GM13977 (cell line): Measurements from ENCODE around the gene CCDC93.

ENCODE experiments used
- DNase-seq: peaks from one replicate; pipeline ENCODE4 v3.0.0; 2012; ENCODE audit warnings: low spot score
- in situ Hi-C: fragments of 300-500 bp; cut with MboI; formaldehyde crosslinking; loops from one replicate; pipeline ENCODE4 v1.12.0; 2022; ENCODE audit warnings: low sequenced_read_pairs, low pct_unique_long_range_greater_than_20kb, mixed read lengths, inconsistent platforms; ENCODE audit not compliant: unreplicated experiment
- TF ChIP-seq, protein P1 (sequence below): IDR thresholded peaks from 2 replicates; pipeline ENCODE4 v1.5.1; 2012; ENCODE audit warnings: mild to moderate bottlenecking, control low read depth; ENCODE audit not compliant: insufficient read depth; ENCODE audit errors: extremely low read depth, missing control alignments

The CCDC93 gene

DNA sequence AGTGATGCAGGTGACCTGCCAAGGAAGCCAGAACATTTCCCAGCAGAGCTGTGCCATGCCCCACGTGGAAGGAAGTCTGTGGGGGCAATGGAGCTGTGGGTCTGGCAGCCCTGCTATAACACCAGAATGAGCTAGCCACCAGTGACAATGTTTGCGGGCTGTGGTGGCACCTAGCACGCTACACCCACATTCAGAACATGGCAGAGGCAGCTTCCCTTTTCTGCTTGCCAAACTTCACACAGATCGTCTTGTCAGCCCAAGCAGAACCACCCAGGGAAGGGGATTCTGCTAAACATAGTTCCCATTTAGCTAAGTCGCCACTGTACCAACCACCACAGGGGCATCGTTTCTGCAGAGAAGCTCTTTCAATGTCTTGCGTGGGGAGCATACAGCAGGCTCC is 27.0 kb upstream of the CCDC93 start:
- in situ Hi-C loops = loop anchor here (25.0 kb wide), 1 partner anchor 821 kb away; no protein-coding TSS in a partner anchor
- TF ChIP-seq, protein P1, sequence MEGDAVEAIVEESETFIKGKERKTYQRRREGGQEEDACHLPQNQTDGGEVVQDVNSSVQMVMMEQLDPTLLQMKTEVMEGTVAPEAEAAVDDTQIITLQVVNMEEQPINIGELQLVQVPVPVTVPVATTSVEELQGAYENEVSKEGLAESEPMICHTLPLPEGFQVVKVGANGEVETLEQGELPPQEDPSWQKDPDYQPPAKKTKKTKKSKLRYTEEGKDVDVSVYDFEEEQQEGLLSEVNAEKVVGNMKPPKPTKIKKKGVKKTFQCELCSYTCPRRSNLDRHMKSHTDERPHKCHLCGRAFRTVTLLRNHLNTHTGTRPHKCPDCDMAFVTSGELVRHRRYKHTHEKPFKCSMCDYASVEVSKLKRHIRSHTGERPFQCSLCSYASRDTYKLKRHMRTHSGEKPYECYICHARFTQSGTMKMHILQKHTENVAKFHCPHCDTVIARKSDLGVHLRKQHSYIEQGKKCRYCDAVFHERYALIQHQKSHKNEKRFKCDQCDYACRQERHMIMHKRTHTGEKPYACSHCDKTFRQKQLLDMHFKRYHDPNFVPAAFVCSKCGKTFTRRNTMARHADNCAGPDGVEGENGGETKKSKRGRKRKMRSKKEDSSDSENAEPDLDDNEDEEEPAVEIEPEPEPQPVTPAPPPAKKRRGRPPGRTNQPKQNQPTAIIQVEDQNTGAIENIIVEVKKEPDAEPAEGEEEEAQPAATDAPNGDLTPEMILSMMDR = no peak
- no peak for DNase-seq

DNA sequence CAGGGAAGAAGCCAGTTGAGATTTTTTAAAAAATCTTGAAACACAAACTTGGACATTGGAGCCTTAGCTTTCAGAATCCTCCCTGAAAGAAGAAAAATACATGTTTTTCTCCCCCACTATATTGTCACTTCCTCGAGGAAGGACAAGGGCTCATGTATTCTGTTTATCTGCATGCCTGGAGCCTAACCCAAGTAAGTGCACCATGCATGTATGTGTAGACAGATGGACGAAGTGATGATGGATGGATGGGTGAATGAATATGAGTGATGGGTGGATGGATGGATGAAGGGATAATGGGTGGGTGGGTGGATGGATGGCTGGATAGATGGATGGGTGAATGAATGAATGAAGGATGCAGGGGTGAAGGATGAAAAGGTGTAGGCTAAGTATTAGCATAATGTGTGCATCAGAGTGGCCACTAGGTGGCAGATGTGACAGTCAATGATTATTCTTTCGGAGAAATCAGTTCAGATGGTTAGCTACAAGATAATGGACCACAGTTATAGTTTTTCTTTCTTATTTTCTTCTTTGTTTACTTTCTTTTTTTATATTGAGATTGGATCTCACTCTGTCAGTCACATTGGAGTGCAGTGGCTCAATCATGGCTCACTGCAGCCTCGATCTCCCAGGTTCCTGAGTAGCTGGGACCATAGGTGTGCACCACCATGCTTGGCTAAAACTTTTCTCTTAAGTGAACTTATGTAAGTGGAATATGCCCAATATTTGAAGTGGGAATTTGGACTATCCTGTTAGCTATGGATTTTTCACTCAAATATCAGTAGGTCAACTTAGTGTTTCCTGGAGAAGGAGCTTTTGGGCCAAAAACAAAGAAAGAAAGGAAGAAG is 18.5 kb upstream of the CCDC93 start:
- DNase-seq = peak; percentile 54
- in situ Hi-C loops = loop anchor here (25.0 kb wide), 1 partner anchor 830 kb away; no protein-coding TSS in a partner anchor
- TF ChIP-seq, protein P1 = peak; percentile 82

DNA sequence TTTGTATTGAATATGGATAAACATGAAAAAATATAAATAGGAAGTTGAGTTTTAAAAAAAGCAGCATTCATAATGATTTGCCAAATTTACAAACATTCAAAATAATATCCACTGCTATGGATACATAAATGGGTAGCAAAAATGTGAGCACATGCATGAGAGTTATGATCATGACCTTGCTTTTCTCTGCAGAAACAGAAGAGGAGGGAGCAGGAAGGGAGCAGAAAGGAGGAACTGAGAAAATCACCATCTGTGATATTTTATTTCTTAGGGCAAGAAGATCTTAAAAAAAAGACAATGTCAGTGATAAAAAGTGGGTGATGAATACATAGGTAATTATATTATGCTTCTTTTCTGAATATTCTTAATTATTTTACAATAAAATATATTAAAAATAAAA is 17.7 kb upstream of the CCDC93 start:
- in situ Hi-C loops = loop anchor here (25.0 kb wide), 1 partner anchor 831 kb away; no protein-coding TSS in a partner anchor
- TF ChIP-seq, protein P1 = no peak
- no peak for DNase-seq

DNA sequence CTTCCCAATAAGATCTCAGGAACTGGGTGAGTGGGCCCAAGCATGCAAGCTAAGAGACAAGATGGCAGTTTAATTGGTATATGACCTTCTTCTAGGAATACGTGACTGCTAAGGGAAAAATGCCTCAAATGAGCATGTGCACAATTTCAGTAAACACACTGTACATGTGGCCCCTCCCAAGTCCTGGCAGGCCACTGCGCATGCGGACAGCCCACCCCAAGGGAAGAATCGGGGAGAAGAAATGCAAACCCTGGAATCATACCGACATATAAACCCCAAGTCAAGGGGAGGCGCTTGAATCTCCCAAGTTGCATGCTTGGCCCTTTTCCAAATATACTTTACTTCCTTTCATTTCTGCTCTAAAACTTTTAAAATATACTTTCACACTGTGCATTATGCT is 15.2 kb upstream of the CCDC93 start:
- in situ Hi-C loops = loop anchor here (25.0 kb wide), 1 partner anchor 833 kb away; no protein-coding TSS in a partner anchor
- TF ChIP-seq, protein P1 = no peak
- DNase-seq = no peak

DNA sequence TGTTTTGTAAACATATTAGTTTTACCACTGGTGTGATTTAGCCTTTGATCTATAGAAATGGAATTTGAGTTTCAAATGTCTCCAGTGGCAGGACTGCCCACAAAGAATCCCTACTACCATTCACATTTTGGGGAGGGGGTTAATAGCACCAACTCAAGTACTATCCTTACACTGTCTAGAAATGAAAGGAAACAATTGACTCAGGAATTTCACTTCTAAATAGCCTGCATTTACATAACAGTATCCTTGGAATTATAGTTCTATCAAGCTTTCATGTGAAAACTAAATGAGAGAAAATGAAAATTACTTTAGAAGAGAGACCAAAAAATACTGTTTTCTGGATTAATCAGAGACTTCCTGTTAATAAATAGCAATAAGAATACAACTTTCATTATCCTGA is 7.5 kb upstream of the CCDC93 start:
- TF ChIP-seq, protein P1 = no peak
- DNase-seq = no peak
- in situ Hi-C loops = no loop called here

DNA sequence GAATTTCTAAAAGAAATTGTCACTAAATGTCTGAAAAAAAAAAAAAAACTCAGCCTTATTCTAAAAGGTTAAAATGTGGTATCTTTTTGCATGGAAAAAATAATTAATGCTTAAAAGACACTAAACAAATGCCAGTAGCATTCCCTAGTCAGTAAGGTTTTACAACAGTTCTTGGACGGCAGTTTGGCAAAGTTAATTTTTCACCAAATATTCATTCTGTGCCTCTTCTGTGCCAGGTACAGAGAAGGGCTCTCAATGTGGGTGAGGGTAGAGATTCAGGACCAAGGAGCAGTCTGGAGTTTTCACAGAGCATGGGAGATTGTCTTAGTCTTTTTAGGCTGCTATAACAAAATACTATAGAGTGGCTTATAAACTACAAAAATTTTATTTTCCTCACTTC is 6.0 kb upstream of the CCDC93 start:
- no peak for DNase-seq
- in situ Hi-C loops = no loop called here
- TF ChIP-seq, protein P1 = no peak
